ENCODE results near the gene NANOS3.

Gene NANOS3

GRCh38 chr19:13840305-13841085 lies 36.4 kb upstream of the NANOS3 start:
- Mint-ChIP-seq H3K27ac (peak overlapping the region; percentile 94 to 99), H3K4me1 (peaks cover 80% of the 10 kb centered on the region), H3K9me3 (no peaks in the 10 kb centered on the region), H3K4me3 (peak overlapping the region; percentile 95 to 97), H3K27me3 (no peaks in the 10 kb centered on the region)
- no peak for ATAC-seq
- no peak for DNase-seq

GRCh38 chr19:13841086-13841961 lies 35.6 kb upstream of the NANOS3 start:
- Mint-ChIP-seq H3K9me3 (no peaks in the 10 kb centered on the region), H3K27ac (peak overlapping the region; percentile 95 to 99)

GRCh38 chr19:13841962-13842290 lies 35.0 kb upstream of the NANOS3 start:
- Mint-ChIP-seq H3K4me1 (peaks cover 80% of the 10 kb centered on the region), H3K4me3 (peak overlapping the region; percentile 95 to 97)

More at GRCh38 chr19:13841086-13841961, 35.6 kb upstream of the NANOS3 start:
- H3K4me1 Mint-ChIP-seq: peaks cover 80% of the 10 kb centered on the region
- ATAC-seq (no peak), DNase-seq (peak in 1 of 2 donors; percentile 53)
- no peaks in the 10 kb centered on the region for H3K27me3 Mint-ChIP-seq
- H3K4me3 Mint-ChIP-seq: peak overlapping the region; percentile 95 to 97

GRCh38 chr19:13842291-13843103 lies 34.4 kb upstream of the NANOS3 start:
- H3K27ac Mint-ChIP-seq: peak overlapping the region; percentile 95 to 99
- DNase-seq (peak in 1 of 2 donors; percentile 65), ATAC-seq (no peak)
- no peaks in the 10 kb centered on the region for H3K27me3 Mint-ChIP-seq
- H3K9me3 Mint-ChIP-seq: no peaks in the 10 kb centered on the region
- H3K4me3 Mint-ChIP-seq: peak overlapping the region; percentile 95 to 97
- H3K4me1 Mint-ChIP-seq: peaks cover 77% of the 10 kb centered on the region

More at GRCh38 chr19:13841962-13842290, 35.0 kb upstream of the NANOS3 start:
- Mint-ChIP-seq H3K9me3 (no peaks in the 10 kb centered on the region), H3K27me3 (no peaks in the 10 kb centered on the region), H3K27ac (peak overlapping the region; percentile 95 to 99)
- no peak for DNase-seq
- no peak for ATAC-seq

GRCh38 chr19:13843104-13843921 lies 33.6 kb upstream of the NANOS3 start:
- no peaks in the 10 kb centered on the region for H3K27me3 Mint-ChIP-seq
- no peak for ATAC-seq
- H3K4me1 Mint-ChIP-seq: peaks cover 68% of the 10 kb centered on the region
- H3K4me3 Mint-ChIP-seq: peak overlapping the region; percentile 95 to 97
- no peaks in the 10 kb centered on the region for H3K9me3 Mint-ChIP-seq
- H3K27ac Mint-ChIP-seq: peak overlapping the region; percentile 90 to 98
- DNase-seq: no peak

GRCh38 chr19:13844130-13844631 lies 32.8 kb upstream of the NANOS3 start:
- DNase-seq (no peak), ATAC-seq (no peak)
- peak overlapping the region; percentile 79 to 97 for H3K4me3 Mint-ChIP-seq
- H3K27me3 Mint-ChIP-seq: no peaks in the 10 kb centered on the region
- no peaks in the 10 kb centered on the region for H3K9me3 Mint-ChIP-seq
- peaks cover 68% of the 10 kb centered on the region for H3K4me1 Mint-ChIP-seq
- peak overlapping the region; percentile 83 to 87 for H3K27ac Mint-ChIP-seq

GRCh38 chr19:13846557-13847406 lies 30.2 kb upstream of the NANOS3 start:
- Mint-ChIP-seq H3K27ac (peak overlapping the region; percentile 99 to 100), H3K4me3 (peak overlapping the region; percentile 83 to 91), H3K27me3 (no peaks in the 10 kb centered on the region), H3K9me3 (no peaks in the 10 kb centered on the region), H3K4me1 (peaks cover 77% of the 10 kb centered on the region)
- peak; percentile 86 for ATAC-seq
- peak; percentile 97 to 100 for DNase-seq

GRCh38 chr19:13847407-13848339 lies 29.3 kb upstream of the NANOS3 start:
- Mint-ChIP-seq H3K9me3 (no peaks in the 10 kb centered on the region), H3K4me3 (peak overlapping the region; percentile 83 to 91), H3K27ac (peak overlapping the region; percentile 99 to 100), H3K4me1 (peaks cover 77% of the 10 kb centered on the region), H3K27me3 (no peaks in the 10 kb centered on the region)
- ATAC-seq (peak; percentile 36), DNase-seq (peak; percentile 80 to 89)

- peak overlapping the region in 1 of 2 donors; percentile 83 for H3K4me3 Mint-ChIP-seq
- H3K4me1 Mint-ChIP-seq: peaks cover 71% of the 10 kb centered on the region
- no peaks in the 10 kb centered on the region for H3K27me3 Mint-ChIP-seq
- ATAC-seq (no peak), DNase-seq (no peak)
- no peaks in the 10 kb centered on the region for H3K9me3 Mint-ChIP-seq
- peak overlapping the region in 1 of 2 donors; percentile 65 for H3K27ac Mint-ChIP-seq
These were observed 28.6 kb upstream of the NANOS3 start for GRCh38 chr19:13848340-13848677.

GRCh38 chr19:13848798-13849676 lies 27.9 kb upstream of the NANOS3 start:
- H3K9me3 Mint-ChIP-seq: no peaks in the 10 kb centered on the region
- no peaks in the 10 kb centered on the region for H3K27me3 Mint-ChIP-seq
- peak overlapping the region; percentile 55 to 61 for H3K27ac Mint-ChIP-seq
- H3K4me1 Mint-ChIP-seq: peaks cover 64% of the 10 kb centered on the region
- H3K4me3 Mint-ChIP-seq: peak overlapping the region; percentile 6 to 30
- ATAC-seq (no peak), DNase-seq (no peak)

GRCh38 chr19:13849991-13850909 lies 26.7 kb upstream of the NANOS3 start:
- peak; percentile 71 for DNase-seq
- H3K27me3 Mint-ChIP-seq: no peaks in the 10 kb centered on the region
- no peak for ATAC-seq
- peak overlapping the region; percentile 80 to 89 for H3K27ac Mint-ChIP-seq
- H3K4me1 Mint-ChIP-seq: peaks cover 52% of the 10 kb centered on the region
- peak overlapping the region; percentile 69 to 81 for H3K4me3 Mint-ChIP-seq
- no peaks in the 10 kb centered on the region for H3K9me3 Mint-ChIP-seq
